HepG2 (cell line): ENCODE data around the gene GTF2H1. TPM values are rescaled to one million over a fixed set of nuclear protein-coding genes. Genes with fewer than 3 reads are reported as not detected.

Source experiments
- ATAC-seq: fragments of 200-7000 bp; cut with Tn5 transposase; 3 replicates; pipeline ENCODE4 v1.9.1; 2020; ENCODE audit warnings: mild to moderate bottlenecking, moderate library complexity
- BruUV-seq: library from RNA; stranded (reverse); fragments of 400-500 nt; replicated peaks from 2 replicates; lab custom pipeline; 2021; lab: Mats Ljungman, UMichigan
- CTCF ChIA-PET: fragments of 300-600 bp; formaldehyde crosslinking; extraction: SDS; loops from one replicate; lab custom pipeline; 2021; ENCODE audit warnings: low total read pairs, inconsistent platforms, low intra/inter-chr PET ratio; lab: Yijun Ruan, JAX
- POLR2A ChIA-PET: fragments of 350-600 bp; sonication (Branson Sonifier 250); formaldehyde crosslinking; loops from one replicate; lab custom pipeline; 2020; ENCODE audit warnings: antibody characterized with exemption, inconsistent platforms; lab: Yijun Ruan, JAX
- DNase-seq: peaks from one replicate; pipeline ENCODE4 v3.0.0-alpha.2; 2015; ENCODE audit warnings: low spot score
- FAIRE-seq: peaks from 3 replicates; lab custom pipeline; 2011; peaks lifted over from hg19 to GRCh38; lab: Jason Lieb, UNC
- H2AFZ ChIP-seq: one replicate; pipeline ENCODE4 v1.6.1; 2011; ENCODE audit warnings: low read length, inconsistent platforms
- H3K27ac ChIP-seq: fragments of 300-600 bp; 3 replicates; pipeline ENCODE4 v1.8.0; 2011; ENCODE audit warnings: mixed run types, mild to moderate bottlenecking, mixed read lengths, low read length, inconsistent platforms; ENCODE audit not compliant: insufficient read depth; ENCODE audit errors: extremely low read length
- H3K27me3 ChIP-seq, 2 experiments: fragments of 200-600 bp in 1 of 2; 2 replicates in 1 of 2; 3 replicates in 1 of 2; pipeline versions ENCODE4 v1.6.0 to v1.8.0; 2011; ENCODE audit warnings: low read length in 2 of 2, mild to moderate bottlenecking in 2 of 2, moderate library complexity in 2 of 2, inconsistent platforms in 1 of 2; ENCODE audit not compliant: insufficient read depth in 2 of 2, control insufficient read depth in 1 of 2
- H3K36me3 ChIP-seq, 2 experiments: fragments of 200-600 bp in 1 of 2; replicated peaks in 1 of 2; 2 replicates in 1 of 2; 3 replicates in 1 of 2; pipeline versions ENCODE4 v1.5.1 to v1.8.0; 2011; ENCODE audit warnings: low read length in 2 of 2, inconsistent platforms in 1 of 2; ENCODE audit not compliant: insufficient read depth in 2 of 2, control insufficient read depth in 1 of 2
- H3K4me1 ChIP-seq: 2 replicates; pipeline ENCODE4 v1.5.1; 2012; ENCODE audit warnings: low read length, inconsistent platforms; ENCODE audit not compliant: insufficient read depth
- H3K4me2 ChIP-seq: 2 replicates; pipeline ENCODE4 v1.6.0; 2011; ENCODE audit warnings: low read depth, low read length, inconsistent platforms
- H3K4me3 ChIP-seq, 3 experiments: fragments of 200-600 bp in 1 of 3; sonication (generic), shearing (Covaris generic) in 1 of 3; replicated peaks in 1 of 3; 2 replicates each; pipeline ENCODE4 v1.5.1; 2011 to 2016; ENCODE audit warnings: low read length in 3 of 3, inconsistent platforms in 2 of 3, low read depth in 2 of 3, mild to moderate bottlenecking in 2 of 3, control low read depth in 1 of 3, mixed read lengths in 1 of 3; ENCODE audit not compliant: insufficient read depth in 1 of 3
- H3K79me2 ChIP-seq: one replicate; pipeline ENCODE4 v1.6.1; 2011; ENCODE audit warnings: low read length, inconsistent platforms; ENCODE audit not compliant: insufficient read depth
- H3K9ac ChIP-seq: 2 replicates; pipeline ENCODE4 v1.6.0; 2011; ENCODE audit warnings: mild to moderate bottlenecking, low read depth, low read length, inconsistent platforms; ENCODE audit not compliant: insufficient read depth
- H3K9me3 ChIP-seq: 2 replicates; pipeline ENCODE4 v1.5.1; 2012; ENCODE audit warnings: mild to moderate bottlenecking, low read length
- H4K20me1 ChIP-seq: 2 replicates; pipeline ENCODE4 v1.6.0; 2011; ENCODE audit warnings: inconsistent platforms, mild to moderate bottlenecking, low read length, moderate library complexity; ENCODE audit not compliant: insufficient read depth
- AFF4 ChIP-seq: sonication (generic); formaldehyde crosslinking; IDR thresholded peaks from 2 replicates; pipeline ENCODE4 v1.4.0; 2020; ENCODE audit warnings: missing genetic modification reagents
- ARNT ChIP-seq: fragments of 450-650 bp; IDR thresholded peaks from 2 replicates; pipeline ENCODE4 v1.6.1; 2017
- ARNTL ChIP-seq: sonication (generic); formaldehyde crosslinking; IDR thresholded peaks from 2 replicates; pipeline ENCODE4 v1.4.0; 2020; ENCODE audit warnings: mild to moderate bottlenecking, missing genetic modification reagents
- BRCA1 ChIP-seq: sonication (generic); formaldehyde crosslinking; IDR thresholded peaks from 2 replicates; pipeline ENCODE4 v1.4.0; 2020; ENCODE audit warnings: missing genetic modification reagents
- JARID2 ChIP-seq: sonication (generic); formaldehyde crosslinking; IDR thresholded peaks from 2 replicates; pipeline ENCODE4 v1.8.1; 2023; ENCODE audit warnings: missing genetic modification reagents, inconsistent platforms; ENCODE audit not compliant: insufficient replicate concordance
- MAFF ChIP-seq: IDR thresholded peaks from 2 replicates; pipeline ENCODE4 v1.6.1; 2011; ENCODE audit warnings: low read depth, low read length, improper control_type of control experiment
- NCOA5 ChIP-seq: sonication (generic); formaldehyde crosslinking; IDR thresholded peaks from 2 replicates; pipeline ENCODE4 v1.4.0; 2020; ENCODE audit warnings: missing genetic modification reagents
- SIN3A ChIP-seq: IDR thresholded peaks from 2 replicates; pipeline ENCODE4 v1.6.1; 2011; ENCODE audit warnings: low read depth, mild to moderate bottlenecking, control low read depth, low read length, borderline replicate concordance
- SRSF9 ChIP-seq: fragments of 200-400 bp; formaldehyde crosslinking; IDR thresholded peaks from 2 replicates; pipeline ENCODE4 v1.6.1; 2018; ENCODE audit warnings: borderline replicate concordance, mild to moderate bottlenecking, low read depth, low read length; ENCODE audit not compliant: insufficient read depth, poor library complexity, severe bottlenecking
- THYN1 ChIP-seq: sonication (generic); formaldehyde crosslinking; IDR thresholded peaks from 2 replicates; pipeline ENCODE4 v1.8.1; 2023; ENCODE audit warnings: low read depth, mild to moderate bottlenecking, moderate library complexity, missing genetic modification reagents, borderline replicate concordance
- ZEB1 ChIP-seq: IDR thresholded peaks from 2 replicates; pipeline ENCODE4 v1.6.1; 2012; ENCODE audit warnings: mild to moderate bottlenecking, low read depth, inconsistent platforms; ENCODE audit not compliant: insufficient replicate concordance
- ZFY ChIP-seq: sonication (generic); formaldehyde crosslinking; IDR thresholded peaks from 2 replicates; pipeline ENCODE4 v1.4.0; 2020; ENCODE audit warnings: missing genetic modification reagents
- ZNF550 ChIP-seq: sonication (generic); formaldehyde crosslinking; IDR thresholded peaks from 2 replicates; pipeline ENCODE4 v1.4.0; 2020; ENCODE audit warnings: mild to moderate bottlenecking, missing genetic modification reagents, borderline replicate concordance
- ZNF782 ChIP-seq: sonication (generic); formaldehyde crosslinking; IDR thresholded peaks from 2 replicates; pipeline ENCODE4 v1.4.0; 2020; ENCODE audit warnings: missing genetic modification reagents, mild to moderate bottlenecking, borderline replicate concordance
- WGBS: methylation state at CpG from one replicate; pipeline ENCODE4 v1.1.6; 2017; ENCODE audit warnings: low lambda C conversion rate; 5-methylcytosine and 5-hydroxymethylcytosine counted together
- in situ Hi-C: cut with HindIII; loops from 2 replicates; pipeline ENCODE4 v1.10.0; 2017; ENCODE audit warnings: low pct_unique_long_range_greater_than_20kb; ENCODE audit not compliant: extremely low pct_ligation_motif_present
- intact Hi-C: fragments of 100-400 bp; cut with micrococcal nuclease; formaldehyde crosslinking; loops from one replicate; pipeline ENCODE4 v1.10.0; 2022; ENCODE audit not compliant: unreplicated experiment
- polyA plus RNA-seq, 8 experiments: library from polyadenylated mRNA; depleted of rRNA in 3 of 8; stranded (reverse) in 7 of 8; unstranded in 1 of 8; fragments of >200 nt; fragmentation: Illumina TruSeq in 4 of 8; extraction: Trizol in 4 of 8; gene quantifications; 2 replicates each; pipeline versions ENCODE4 v1.2.1 to v1.2.3, GENCODE V29; 2011 to 2016; ENCODE audit warnings: low read depth in 4 of 8, missing spikeins in 1 of 8, mixed read lengths in 1 of 8; ENCODE audit not compliant: insufficient read depth in 1 of 8
- total RNA-seq, 5 experiments: library from RNA; depleted of rRNA; stranded (reverse); fragments of >200 nt; fragmentation: Illumina TruSeq; extraction: Trizol; gene quantifications; 2 replicates each; pipeline ENCODE4 v1.2.3, GENCODE V29; 2016; ENCODE audit warnings: low read depth in 1 of 5
- TF ChIP-seq, protein P1 (sequence below): sonication (generic); formaldehyde crosslinking; IDR thresholded peaks from 2 replicates; pipeline ENCODE4 v1.4.0; 2020; ENCODE audit warnings: mild to moderate bottlenecking, missing genetic modification reagents, borderline replicate concordance

Gene GTF2H1
- total and polyA plus RNA-seq, 2 of the 13 experiments (the other 11 are each of a cell fraction or from before 2014, with no cell fraction given) = 15.7 to 51.4 TPM

- TF ChIP-seq ZEB1 (no peak), BRCA1 (CRISPR knock-in tag) (peak; percentile 65; the same call in 1 of the 2 replicates)
Measured at GRCh38 chr11:18321578-18321968, 794 bp upstream of the GTF2H1 start (continued).

GRCh38 chr11:18322818-18323570, 627 bp downstream of the GTF2H1 start:
- Histone ChIP-seq H3K4me3 (peak overlapping the region; percentile 71 to 81 (median 78)), H3K9ac (peak overlapping the region; percentile 94), H3K4me1 (peaks cover 59% of the 10 kb centered on the region), H3K36me3 (peaks cover 6 to 17% of the 10 kb centered on the region in 2 experiments), H2AFZ (no peak overlapping the region), H3K4me2 (peak overlapping the region; percentile 96), H3K27me3 (no peaks in the 10 kb centered on the region; a peak in 1 of 5 replicates), H4K20me1 (no peaks in the 10 kb centered on the region), H3K79me2 (peaks cover 81% of the 10 kb centered on the region), H3K9me3 (no peaks in the 10 kb centered on the region), H3K27ac (peak overlapping the region; percentile 95)
- DNase-seq = no peak
- TF ChIP-seq ZNF782 (CRISPR knock-in tag) (no peak), ZNF550 (no peak), THYN1 (CRISPR knock-in tag) (no peak), ARNT (no peak), NCOA5 (CRISPR knock-in tag) (no peak), ARNTL (CRISPR knock-in tag) (no peak), SIN3A (no peak), MAFF (no peak), AFF4 (CRISPR knock-in tag) (no peak), JARID2 (CRISPR knock-in tag) (no peak), ZFY (CRISPR knock-in tag) (no peak), SRSF9 (no peak)
- TF ChIP-seq, protein P1, sequence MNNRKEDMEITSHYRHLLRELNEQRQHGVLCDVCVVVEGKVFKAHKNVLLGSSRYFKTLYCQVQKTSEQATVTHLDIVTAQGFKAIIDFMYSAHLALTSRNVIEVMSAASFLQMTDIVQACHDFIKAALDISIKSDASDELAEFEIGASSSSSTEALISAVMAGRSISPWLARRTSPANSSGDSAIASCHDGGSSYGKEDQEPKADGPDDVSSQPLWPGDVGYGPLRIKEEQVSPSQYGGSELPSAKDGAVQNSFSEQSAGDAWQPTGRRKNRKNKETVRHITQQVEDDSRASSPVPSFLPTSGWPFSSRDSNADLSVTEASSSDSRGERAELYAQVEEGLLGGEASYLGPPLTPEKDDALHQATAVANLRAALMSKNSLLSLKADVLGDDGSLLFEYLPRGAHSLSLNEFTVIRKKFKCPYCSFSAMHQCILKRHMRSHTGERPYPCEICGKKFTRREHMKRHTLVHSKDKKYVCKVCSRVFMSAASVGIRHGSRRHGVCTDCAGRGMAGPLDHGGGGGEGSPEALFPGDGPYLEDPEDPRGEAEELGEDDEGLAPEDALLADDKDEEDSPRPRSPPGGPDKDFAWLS (CRISPR knock-in tag) = no peak
- no peak for FAIRE-seq
- POLR2A ChIA-PET = interaction anchor here (1.0 to 4.2 kb wide), 6 partner anchors 8 to 204 kb away, joined by 3 to 36 read pairs (median 4); partner anchors contain the start of genes LDHA and TSG101
- CTCF ChIA-PET = interaction anchor here (1.1 kb wide), 1 partner anchor 79 kb away, joined by 3 read pairs; no protein-coding TSS in a partner anchor
- no peak for ATAC-seq
- 3% methylated on average over 18 of the region's 18 CpGs for WGBS
- BruUV-seq = TSS peak; percentile 63
- in situ Hi-C loops = no loop called here
- intact Hi-C loops = loop anchor here (1.0 to 10.0 kb wide), 6 partner anchors 59 to 309 kb away; partner anchors contain the start of genes MRGPRX4, SAA4 and SPTY2D1
